Endodermal cell (in vitro differentiated cells): ENCODE data around the gene UNC45A. TPM values are rescaled to one million over a fixed set of nuclear protein-coding genes. Genes with fewer than 3 reads are reported as not detected.

Experiments
- DNase-seq: peaks from one replicate; pipeline ENCODE4 v3.0.0-alpha.2; 2017
- H3K27ac ChIP-seq: 2 replicates; pipeline ENCODE4 v1.5.1; 2013; ENCODE audit warnings: mild to moderate bottlenecking, low read depth, low read length, moderate library complexity
- H3K27me3 ChIP-seq: 2 replicates; pipeline ENCODE4 v1.6.1; 2013; ENCODE audit warnings: mild to moderate bottlenecking, low read length, moderate library complexity; ENCODE audit not compliant: insufficient read depth, control insufficient read depth, poor library complexity, severe bottlenecking
- H3K36me3 ChIP-seq: 2 replicates; pipeline ENCODE4 v1.7.0; 2013; ENCODE audit warnings: mild to moderate bottlenecking, low read length, moderate library complexity; ENCODE audit not compliant: control insufficient read depth, insufficient read depth
- H3K4me1 ChIP-seq: one replicate; pipeline ENCODE4 v1.7.0; 2013; ENCODE audit warnings: low read length; ENCODE audit not compliant: control insufficient read depth, insufficient read depth
- H3K4me3 ChIP-seq: 2 replicates; pipeline ENCODE4 v1.5.1; 2013; ENCODE audit warnings: mild to moderate bottlenecking, low read length, moderate library complexity
- H3K9ac ChIP-seq: 2 replicates; pipeline ENCODE4 v1.6.1; 2013; ENCODE audit warnings: mild to moderate bottlenecking, low read length, moderate library complexity; ENCODE audit not compliant: poor library complexity, severe bottlenecking; ENCODE audit errors: extremely low read depth
- H3K9me3 ChIP-seq: 2 replicates; pipeline ENCODE4 v1.6.1; 2013; ENCODE audit warnings: mild to moderate bottlenecking, low read length, moderate library complexity; ENCODE audit not compliant: control insufficient read depth
- H3K27ac Mint-ChIP-seq: 2 replicates; pipeline ENCODE4 v1.8.0; 2020; ENCODE audit warnings: mixed read lengths
- H3K27me3 Mint-ChIP-seq: 2 replicates; pipeline ENCODE4 v1.8.0; 2021; ENCODE audit warnings: mild to moderate bottlenecking, mixed read lengths; ENCODE audit not compliant: insufficient read depth
- H3K36me3 Mint-ChIP-seq: 2 replicates; pipeline ENCODE4 v1.8.0; 2020; ENCODE audit warnings: low read depth, mixed read lengths
- H3K4me1 Mint-ChIP-seq: 2 replicates; pipeline ENCODE4 v1.8.0; 2020; ENCODE audit warnings: mixed read lengths
- H3K4me3 Mint-ChIP-seq: 2 replicates; pipeline ENCODE4 v1.8.0; 2020; ENCODE audit warnings: mild to moderate bottlenecking, moderate library complexity, mixed read lengths
- H3K9me3 Mint-ChIP-seq: 2 replicates; pipeline ENCODE4 v1.8.0; 2020; ENCODE audit warnings: mild to moderate bottlenecking, mixed read lengths
- CTCF ChIP-seq: fragments of 200-600 bp; sonication (generic); conservative IDR thresholded peaks from 2 replicates; pipeline ENCODE4 v1.5.0; 2021; ENCODE audit warnings: antibody characterized with exemption, mild to moderate bottlenecking
- WGBS, 2 experiments: methylation state at CpG; one replicate each; pipeline versions ENCODE4 v1.1.5 to v1.1.7; 2013; ENCODE audit warnings: missing lambda C conversion rate in 2 of 2, mixed read lengths in 1 of 2; ENCODE audit not compliant: insufficient coverage in 1 of 2, insufficient read length in 1 of 2; 5-methylcytosine and 5-hydroxymethylcytosine counted together
- total RNA-seq, 2 donors: library from RNA; stranded (reverse); fragmentation: NEBNext Ultra II Directional in 1 of 2; extraction: Animal tissue kit (Norgen Biotek cat#: 25700) in 1 of 2; gene quantifications; 2 replicates in 1 of 2; 3 replicates in 1 of 2; pipeline ENCODE4 v1.2.1, GENCODE V29; 2021

UNC45A gene
- total RNA-seq, 2 donors from 2014 or later, result 92.5 to 96.6 TPM

DNA sequence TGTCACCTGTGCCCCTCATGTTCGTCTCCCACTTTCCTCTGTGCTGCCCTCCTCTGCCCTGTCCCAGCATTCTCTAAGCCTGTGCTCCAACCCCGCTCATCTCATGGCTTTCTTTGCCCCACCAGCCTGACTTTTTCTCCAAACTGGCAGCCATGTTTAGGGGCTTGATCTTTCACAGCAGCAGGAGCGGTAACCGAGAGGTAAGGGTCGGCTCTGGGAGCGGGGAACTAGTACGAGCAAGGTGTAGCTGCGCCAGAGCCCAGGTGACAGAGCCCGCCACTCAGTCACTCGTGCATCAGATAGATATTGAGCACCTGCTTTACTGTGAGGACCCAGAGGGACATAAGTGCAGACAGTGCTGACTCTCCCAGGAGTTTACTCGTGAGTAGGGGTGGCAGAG, 18.6 kb upstream of the UNC45A start:
- no peaks in the 10 kb centered on the region for H3K9me3 Mint-ChIP-seq
- no peaks in the 10 kb centered on the region for H3K4me1 ChIP-seq
- no peaks in the 10 kb centered on the region for H3K9me3 ChIP-seq
- H3K4me3 Mint-ChIP-seq, result no peak overlapping the region
- WGBS, 2 experiments, result 95 to 96% methylated on average over 10 to 11 of the region's 11 CpGs
- no peak overlapping the region for H3K4me3 ChIP-seq
- no peak for DNase-seq
- peaks cover 54% of the 10 kb centered on the region for H3K36me3 ChIP-seq
- H3K4me1 Mint-ChIP-seq, result no peaks in the 10 kb centered on the region
- H3K27me3 Mint-ChIP-seq, result no peaks in the 10 kb centered on the region
- peaks cover 45% of the 10 kb centered on the region for H3K36me3 Mint-ChIP-seq
- no peak overlapping the region for H3K9ac ChIP-seq
- H3K27ac ChIP-seq, result no peak overlapping the region
- TF ChIP-seq CTCF, result no peak
- H3K27ac Mint-ChIP-seq, result no peak overlapping the region
- H3K27me3 ChIP-seq, result no peaks in the 10 kb centered on the region

- Mint-ChIP-seq H3K27ac (peak overlapping the region; percentile 18), H3K4me3 (no peak overlapping the region), H3K36me3 (peaks cover 46% of the 10 kb centered on the region), H3K27me3 (no peaks in the 10 kb centered on the region), H3K9me3 (no peaks in the 10 kb centered on the region), H3K4me1 (no peaks in the 10 kb centered on the region)
- TF ChIP-seq CTCF, result no peak
- H3K4me1 ChIP-seq, result no peaks in the 10 kb centered on the region
- H3K9me3 ChIP-seq, result no peaks in the 10 kb centered on the region
- no peak overlapping the region for H3K27ac ChIP-seq
- H3K36me3 ChIP-seq, result peaks cover 58% of the 10 kb centered on the region
- no peak for DNase-seq
- H3K4me3 ChIP-seq, result no peak overlapping the region
- H3K9ac ChIP-seq, result no peak overlapping the region
- WGBS, 2 experiments, result 93% methylated on average over 3 to 12 of the region's 12 CpGs
- no peaks in the 10 kb centered on the region for H3K27me3 ChIP-seq
Measured at GRCh38 chr15:90917569-90917968, 17.5 kb upstream of the UNC45A start.

GRCh38 chr15:90918034-90918788, 16.9 kb upstream of the UNC45A start:
- Histone ChIP-seq H3K27ac (no peak overlapping the region), H3K27me3 (no peaks in the 10 kb centered on the region), H3K4me3 (no peak overlapping the region), H3K9me3 (no peaks in the 10 kb centered on the region), H3K9ac (no peak overlapping the region), H3K4me1 (no peaks in the 10 kb centered on the region), H3K36me3 (peaks cover 54% of the 10 kb centered on the region)
- peaks cover 3% of the 10 kb centered on the region for H3K4me1 Mint-ChIP-seq
- WGBS, 2 experiments, result 94 to 95% methylated on average over 21 to 23 of the region's 23 CpGs
- no peaks in the 10 kb centered on the region for H3K9me3 Mint-ChIP-seq
- H3K27me3 Mint-ChIP-seq, result no peaks in the 10 kb centered on the region
- no peak overlapping the region for H3K27ac Mint-ChIP-seq
- peaks cover 42% of the 10 kb centered on the region for H3K36me3 Mint-ChIP-seq
- H3K4me3 Mint-ChIP-seq, result no peak overlapping the region
- no peak for DNase-seq
- no peak for TF ChIP-seq CTCF
